Astrocyte (in vitro differentiated cells and primary cell): Measurements from ENCODE around the gene RALGPS1. TPM values are rescaled to one million over a fixed set of nuclear protein-coding genes. Genes with fewer than 3 reads are reported as not detected.

Experiments used
- DNase-seq: peaks from one replicate; pipeline ENCODE4 v3.0.0-alpha.2; 2010; ENCODE audit warnings: low read depth
- FAIRE-seq: peaks from 2 replicates; lab custom pipeline; 2011; peaks lifted over from hg19 to GRCh38; lab: Jason Lieb, UNC
- H2AFZ ChIP-seq: 2 replicates; pipeline ENCODE4 v1.6.0; 2012; ENCODE audit warnings: low read depth, low read length, inconsistent platforms
- H3K27ac ChIP-seq: 2 replicates; pipeline ENCODE4 v1.5.1; 2011; ENCODE audit warnings: low read depth, low read length, inconsistent platforms
- H3K27me3 ChIP-seq: 2 replicates; pipeline ENCODE4 v1.6.0; 2011; ENCODE audit warnings: low read length, inconsistent platforms; ENCODE audit not compliant: insufficient read depth
- H3K36me3 ChIP-seq: 2 replicates; pipeline ENCODE4 v1.5.1; 2011; ENCODE audit warnings: low read length, inconsistent platforms; ENCODE audit not compliant: insufficient read depth
- H3K4me1 ChIP-seq: 2 replicates; pipeline ENCODE4 v1.5.1; 2011; ENCODE audit warnings: low read length, inconsistent platforms; ENCODE audit not compliant: insufficient read depth
- H3K4me2 ChIP-seq: 2 replicates; pipeline ENCODE4 v1.6.0; 2012; ENCODE audit warnings: low read length, inconsistent platforms
- H3K4me3 ChIP-seq: 2 replicates; pipeline ENCODE4 v1.5.1; 2011; ENCODE audit warnings: low read depth, mild to moderate bottlenecking, low read length, inconsistent platforms; ENCODE audit not compliant: insufficient read depth
- H3K79me2 ChIP-seq: 2 replicates; pipeline ENCODE4 v1.6.0; 2012; ENCODE audit warnings: mild to moderate bottlenecking, low read length, inconsistent platforms; ENCODE audit not compliant: insufficient read depth
- H3K9ac ChIP-seq: 2 replicates; pipeline ENCODE4 v1.6.0; 2012; ENCODE audit warnings: mild to moderate bottlenecking, low read length, inconsistent platforms
- H3K9me3 ChIP-seq: 2 replicates; pipeline ENCODE4 v1.5.1; 2012; ENCODE audit warnings: low read depth, mild to moderate bottlenecking, low read length, inconsistent platforms; ENCODE audit not compliant: insufficient read depth
- H4K20me1 ChIP-seq: 2 replicates; pipeline ENCODE4 v1.6.0; 2012; ENCODE audit warnings: low read length, inconsistent platforms; ENCODE audit not compliant: insufficient read depth
- H3K27ac Mint-ChIP-seq: one replicate; pipeline ENCODE4 v1.8.0; 2021; ENCODE audit warnings: mild to moderate bottlenecking, mixed read lengths; ENCODE audit not compliant: unreplicated experiment
- H3K27me3 Mint-ChIP-seq: one replicate; pipeline ENCODE4 v1.8.0; 2021; ENCODE audit warnings: low read depth, mixed read lengths; ENCODE audit not compliant: unreplicated experiment
- H3K36me3 Mint-ChIP-seq: one replicate; pipeline ENCODE4 v1.8.0; 2021; ENCODE audit warnings: low read depth, mixed read lengths; ENCODE audit not compliant: unreplicated experiment
- H3K4me1 Mint-ChIP-seq: one replicate; pipeline ENCODE4 v1.8.0; 2021; ENCODE audit warnings: low read depth, mixed read lengths; ENCODE audit not compliant: unreplicated experiment
- H3K4me3 Mint-ChIP-seq: one replicate; pipeline ENCODE4 v1.8.0; 2021; ENCODE audit warnings: mild to moderate bottlenecking, moderate library complexity, mixed read lengths; ENCODE audit not compliant: unreplicated experiment
- H3K9me3 Mint-ChIP-seq: one replicate; pipeline ENCODE4 v1.8.0; 2021; ENCODE audit warnings: mild to moderate bottlenecking, mixed read lengths; ENCODE audit not compliant: unreplicated experiment
- CTCF ChIP-seq: IDR thresholded peaks from 2 replicates; pipeline ENCODE4 v1.5.1; 2011; ENCODE audit warnings: low read depth, mild to moderate bottlenecking, inconsistent platforms, low read length, moderate library complexity; ENCODE audit not compliant: insufficient read depth
- EZH2 ChIP-seq: IDR thresholded peaks from 2 replicates; pipeline ENCODE4 v1.6.1; 2012; ENCODE audit warnings: mild to moderate bottlenecking, low read length, inconsistent platforms; ENCODE audit not compliant: insufficient read depth
- total RNA-seq: library from RNA; stranded (reverse); gene quantifications from 2 replicates; pipeline ENCODE4 v1.2.1, GENCODE V29; 2021

The RALGPS1 gene
- total RNA-seq, 1 donor from 2014 or later = 2.8 TPM

GRCh38 chr9:126953041-126953809, 38.6 kb downstream of the RALGPS1 start:
- H4K20me1 ChIP-seq = no peaks in the 10 kb centered on the region
- H3K79me2 ChIP-seq = no peaks in the 10 kb centered on the region
- no peak overlapping the region for H3K4me3 Mint-ChIP-seq
- H3K4me1 ChIP-seq = peaks cover 12% of the 10 kb centered on the region
- peaks cover 17% of the 10 kb centered on the region for H3K27me3 Mint-ChIP-seq
- H2AFZ ChIP-seq = no peak overlapping the region
- no peak overlapping the region for H3K27ac Mint-ChIP-seq
- no peaks in the 10 kb centered on the region for H3K9me3 ChIP-seq
- H3K9ac ChIP-seq = no peak overlapping the region
- TF ChIP-seq CTCF = no peak
- TF ChIP-seq EZH2 = no peak
- H3K9me3 Mint-ChIP-seq = peaks cover 2% of the 10 kb centered on the region
- H3K4me2 ChIP-seq = no peak overlapping the region
- no peak overlapping the region for H3K4me3 ChIP-seq
- DNase-seq (peak; percentile 62), FAIRE-seq (no peak)
- no peaks in the 10 kb centered on the region for H3K27me3 ChIP-seq
- H3K4me1 Mint-ChIP-seq = peaks cover 8% of the 10 kb centered on the region
- H3K27ac ChIP-seq = no peak overlapping the region
- H3K36me3 Mint-ChIP-seq = no peaks in the 10 kb centered on the region
- no peaks in the 10 kb centered on the region for H3K36me3 ChIP-seq

- no peaks in the 10 kb centered on the region for H3K36me3 Mint-ChIP-seq
- peaks cover 10% of the 10 kb centered on the region for H3K4me1 Mint-ChIP-seq
- no peak overlapping the region for H3K27ac Mint-ChIP-seq
- H3K4me1 ChIP-seq = peaks cover 13% of the 10 kb centered on the region
- H3K79me2 ChIP-seq = no peaks in the 10 kb centered on the region
- peaks cover 4% of the 10 kb centered on the region for H3K27me3 ChIP-seq
- no peak overlapping the region for H3K9ac ChIP-seq
- no peaks in the 10 kb centered on the region for H3K36me3 ChIP-seq
- no peak for TF ChIP-seq CTCF
- no peak for TF ChIP-seq EZH2
- H3K9me3 Mint-ChIP-seq = peaks cover 2% of the 10 kb centered on the region
- peaks cover 24% of the 10 kb centered on the region for H3K27me3 Mint-ChIP-seq
- no peak overlapping the region for H3K4me2 ChIP-seq
- H4K20me1 ChIP-seq = no peaks in the 10 kb centered on the region
- H3K4me3 Mint-ChIP-seq = no peak overlapping the region
- no peak overlapping the region for H3K4me3 ChIP-seq
- DNase-seq (no peak), FAIRE-seq (no peak)
- H2AFZ ChIP-seq = no peak overlapping the region
- H3K9me3 ChIP-seq = no peaks in the 10 kb centered on the region
- no peak overlapping the region for H3K27ac ChIP-seq
Observed at GRCh38 chr9:126955811-126956210, 41.2 kb downstream of the RALGPS1 start.

GRCh38 chr9:126956917-126957686, 42.5 kb downstream of the RALGPS1 start:
- FAIRE-seq (no peak), DNase-seq (peak; percentile 58)
- H3K4me1 ChIP-seq = peaks cover 13% of the 10 kb centered on the region
- no peaks in the 10 kb centered on the region for H3K9me3 ChIP-seq
- H3K79me2 ChIP-seq = no peaks in the 10 kb centered on the region
- TF ChIP-seq CTCF = no peak
- no peak overlapping the region for H3K4me3 Mint-ChIP-seq
- peak overlapping the region; percentile 26 for H3K4me2 ChIP-seq
- peaks cover 10% of the 10 kb centered on the region for H3K4me1 Mint-ChIP-seq
- peaks cover 2% of the 10 kb centered on the region for H3K9me3 Mint-ChIP-seq
- peak overlapping the region; percentile 76 for H3K27ac Mint-ChIP-seq
- no peak overlapping the region for H3K4me3 ChIP-seq
- no peaks in the 10 kb centered on the region for H3K36me3 ChIP-seq
- no peaks in the 10 kb centered on the region for H4K20me1 ChIP-seq
- peak overlapping the region; percentile 52 for H3K27ac ChIP-seq
- no peaks in the 10 kb centered on the region for H3K36me3 Mint-ChIP-seq
- peak overlapping the region; percentile 6 for H2AFZ ChIP-seq
- H3K27me3 ChIP-seq = peaks cover 6% of the 10 kb centered on the region
- H3K9ac ChIP-seq = peak overlapping the region; percentile 60
- H3K27me3 Mint-ChIP-seq = peaks cover 27% of the 10 kb centered on the region
